HG03139 (cell line): Measurements from ENCODE around the gene MACROH2A2.
"Not testable (repeated sequence)": the region's sequence is repeated elsewhere in the genome, so short reads cannot be mapped to it uniquely, and the experiment has no call there.

ENCODE experiments used
- ATAC-seq: cut with Tn5 transposase; IDR thresholded peaks from one replicate; pipeline ENCODE4 v1.9.1; 2021; ENCODE audit not compliant: unreplicated experiment

The MACROH2A2 gene

DNA sequence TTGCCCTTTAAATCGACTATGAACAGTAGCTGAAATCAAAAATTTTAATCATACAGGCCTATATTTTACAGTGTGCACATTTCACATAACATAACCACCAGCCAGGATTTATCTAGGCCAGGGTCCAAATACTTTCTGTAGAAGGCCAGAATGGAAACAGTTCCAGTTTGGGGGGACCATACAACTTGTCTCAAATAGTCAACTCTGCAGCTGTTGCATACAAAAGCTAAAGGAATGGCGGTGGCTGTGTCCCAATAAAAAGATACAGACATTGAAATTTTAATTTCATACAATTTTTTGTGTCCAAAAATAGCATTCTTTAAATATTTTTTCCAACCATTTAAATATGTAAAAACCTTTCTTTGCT is 94.6 kb downstream of the MACROH2A2 start:
- no peak for ATAC-seq

DNA sequence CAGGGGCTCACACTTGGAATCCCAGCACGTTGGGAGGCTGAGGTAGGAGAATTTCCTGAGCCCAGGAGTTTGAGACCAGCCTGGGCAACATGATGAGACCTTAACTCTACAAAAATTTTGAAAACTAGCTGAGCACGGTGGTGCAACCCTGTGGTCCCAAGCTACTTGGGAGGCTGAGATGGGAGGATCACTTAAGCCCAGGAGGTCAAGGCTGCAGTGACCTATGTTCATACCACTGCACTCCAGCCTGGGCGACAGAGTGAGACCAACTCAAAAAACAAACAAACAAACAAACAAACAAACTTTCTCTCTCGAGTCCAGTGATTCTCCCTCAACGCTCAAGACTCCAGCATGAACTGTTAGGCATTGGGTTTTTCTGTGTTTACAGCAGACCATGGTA is 95.9 kb downstream of the MACROH2A2 start:
- no peak for ATAC-seq

- ATAC-seq, result no peak
These were observed 102.7 kb downstream of the MACROH2A2 start for GRCh38 chr10:70155255-70155838.

DNA sequence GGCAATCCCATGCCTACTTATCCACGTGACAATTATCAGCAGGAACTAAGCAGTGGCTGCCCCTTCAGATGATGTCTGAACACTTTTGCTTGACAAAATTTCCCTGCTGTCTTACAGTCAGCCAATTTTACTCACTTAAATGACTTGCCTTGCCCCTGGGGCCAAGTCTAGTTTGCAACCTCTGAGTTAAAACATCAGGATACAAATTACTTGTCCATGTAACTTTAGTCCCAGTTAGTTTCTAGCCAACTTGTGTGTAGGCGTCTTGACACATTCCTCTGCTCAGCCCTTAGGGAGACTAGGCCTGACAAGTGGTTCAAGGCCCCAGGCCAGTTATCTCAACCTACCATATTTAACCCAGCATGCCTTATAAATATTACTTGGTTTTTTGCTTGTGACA is 105.5 kb downstream of the MACROH2A2 start:
- ATAC-seq, result no peak

DNA sequence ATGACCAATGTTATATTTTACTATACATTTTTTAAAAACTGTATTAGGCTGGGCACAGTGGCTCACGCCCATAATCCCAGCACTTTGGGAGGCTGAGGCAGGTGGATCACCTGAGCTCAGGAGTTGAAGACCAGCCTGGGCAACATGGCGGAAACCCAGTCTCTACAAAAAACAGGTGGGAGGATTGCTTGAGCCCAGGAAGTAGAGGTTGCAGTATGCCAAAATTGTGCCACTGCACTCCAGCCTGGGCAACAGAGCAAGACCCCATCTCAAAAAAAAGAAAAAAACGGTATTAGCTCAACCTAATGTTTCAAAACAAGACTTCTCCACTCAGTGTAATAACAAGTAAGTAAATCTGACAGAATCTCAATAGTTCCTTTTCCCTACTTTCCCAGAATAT is 106.7 kb downstream of the MACROH2A2 start:
- not testable (repeated sequence) for ATAC-seq

DNA sequence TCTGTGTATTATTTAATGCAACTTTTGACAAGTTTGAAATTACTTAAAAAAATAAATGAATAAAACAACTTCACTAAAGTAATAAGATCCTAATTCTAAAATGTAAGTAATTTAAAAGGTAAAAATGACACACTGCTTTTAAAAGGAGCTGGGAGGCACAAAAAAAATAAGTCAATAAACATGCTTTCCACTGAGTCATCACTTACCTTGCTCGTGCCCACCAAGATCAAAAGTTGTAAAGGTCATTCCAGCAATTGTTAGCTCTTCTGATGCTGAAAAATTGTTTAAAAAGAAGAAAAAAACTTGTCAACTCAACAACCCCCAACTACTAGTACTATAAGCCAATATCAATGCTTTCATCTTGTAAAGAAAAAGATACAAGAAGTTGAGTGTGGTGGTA is 108.2 kb downstream of the MACROH2A2 start:
- ATAC-seq, result no peak
